ENCODE data around the gene CPSF4L.

GRCh38 chr17:73304438-73304837 lies 42.8 kb upstream of the CPSF4L start:
- TF ChIP-seq, protein P1, sequence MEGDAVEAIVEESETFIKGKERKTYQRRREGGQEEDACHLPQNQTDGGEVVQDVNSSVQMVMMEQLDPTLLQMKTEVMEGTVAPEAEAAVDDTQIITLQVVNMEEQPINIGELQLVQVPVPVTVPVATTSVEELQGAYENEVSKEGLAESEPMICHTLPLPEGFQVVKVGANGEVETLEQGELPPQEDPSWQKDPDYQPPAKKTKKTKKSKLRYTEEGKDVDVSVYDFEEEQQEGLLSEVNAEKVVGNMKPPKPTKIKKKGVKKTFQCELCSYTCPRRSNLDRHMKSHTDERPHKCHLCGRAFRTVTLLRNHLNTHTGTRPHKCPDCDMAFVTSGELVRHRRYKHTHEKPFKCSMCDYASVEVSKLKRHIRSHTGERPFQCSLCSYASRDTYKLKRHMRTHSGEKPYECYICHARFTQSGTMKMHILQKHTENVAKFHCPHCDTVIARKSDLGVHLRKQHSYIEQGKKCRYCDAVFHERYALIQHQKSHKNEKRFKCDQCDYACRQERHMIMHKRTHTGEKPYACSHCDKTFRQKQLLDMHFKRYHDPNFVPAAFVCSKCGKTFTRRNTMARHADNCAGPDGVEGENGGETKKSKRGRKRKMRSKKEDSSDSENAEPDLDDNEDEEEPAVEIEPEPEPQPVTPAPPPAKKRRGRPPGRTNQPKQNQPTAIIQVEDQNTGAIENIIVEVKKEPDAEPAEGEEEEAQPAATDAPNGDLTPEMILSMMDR (IDR thresholded peaks at IDR 0.05): no peak
- TF ChIP-seq POLR2A (IDR thresholded peaks at IDR 0.05): no peak

All from heart left ventricle (tissue), 13 donors.